M059J (cell line): ENCODE data around the gene TLN1. TPM values are rescaled to one million over a fixed set of nuclear protein-coding genes. Genes with fewer than 3 reads are reported as not detected.
A peak's percentile ranks its signal among the peaks of the same experiment; 100 is the strongest.

ENCODE experiments used
- DNase-seq: peaks from one replicate; pipeline ENCODE4 v3.0.0-alpha.2; 2012; ENCODE audit warnings: low read depth
- total RNA-seq: library from RNA; depleted of rRNA; stranded (reverse); fragments of >200 nt; shearing (Covaris generic); gene quantifications from 2 replicates; pipeline ENCODE4 v1.2.3, GENCODE V29; 2014

TLN1 gene
- total RNA-seq, 1 experiment from 2014 or later, result 215 TPM

GRCh38 chr9:35755071-35755470 is 23.1 kb upstream of the TLN1 start:
- no peak for DNase-seq

GRCh38 chr9:35754264-35754663 is 22.3 kb upstream of the TLN1 start, which contains the start of gene MSMP:
Gene MSMP (minus strand): TSS chr9:35754276. CDS start chr9:35754129, 147 bp downstream.
- no peak for DNase-seq

- DNase-seq, result no peak
These were observed 21.5 kb upstream of the TLN1 start for GRCh38 chr9:35753466-35753865.

- DNase-seq, result no peak
These were observed 18.2 kb upstream of the TLN1 start for GRCh38 chr9:35750256-35750531.

- DNase-seq, result peak; percentile 46
These were observed 17.7 kb upstream of the TLN1 start for GRCh38 chr9:35749515-35750255.

- DNase-seq, result peak; percentile 84
These were observed 17.0 kb upstream of the TLN1 start, which contains the start of the genes GBA2 and RGP1 for GRCh38 chr9:35748858-35749514. Gene GBA2 (minus strand): TSS chr9:35749228. CDS start chr9:35748704, 524 bp downstream. Gene RGP1 (plus strand): TSS chr9:35749287. CDS start chr9:35749756, 469 bp downstream.

- peak; percentile 33 for DNase-seq
These were observed 16.4 kb upstream of the TLN1 start for GRCh38 chr9:35748242-35748857.

GRCh38 chr9:35746583-35746982 is 14.6 kb upstream of the TLN1 start:
- peak; percentile 29 for DNase-seq

GRCh38 chr9:35745569-35745968 is 13.6 kb upstream of the TLN1 start:
- no peak for DNase-seq

GRCh38 chr9:35743880-35744518 is 12.0 kb upstream of the TLN1 start:
- no peak for DNase-seq

- DNase-seq, result no peak
These were observed 11.5 kb upstream of the TLN1 start for GRCh38 chr9:35743452-35743851.

GRCh38 chr9:35741740-35742139 is 9.7 kb upstream of the TLN1 start:
- DNase-seq, result no peak

- no peak for DNase-seq
These were observed 8.2 kb upstream of the TLN1 start for GRCh38 chr9:35740243-35740642.

- no peak for DNase-seq
These were observed 6.9 kb upstream of the TLN1 start for GRCh38 chr9:35738924-35739323.

GRCh38 chr9:35738186-35738585 is 6.2 kb upstream of the TLN1 start:
- DNase-seq, result no peak

GRCh38 chr9:35737143-35737542 is 5.1 kb upstream of the TLN1 start:
- DNase-seq, result no peak

GRCh38 chr9:35736201-35736633 is 4.2 kb upstream of the TLN1 start:
- peak; percentile 84 for DNase-seq

GRCh38 chr9:35734096-35734495 is 2.1 kb upstream of the TLN1 start:
- DNase-seq, result no peak

GRCh38 chr9:35732800-35733541 is 976 bp upstream of the TLN1 start:
- peak; percentile 86 for DNase-seq

GRCh38 chr9:35731415-35732184 is 395 bp downstream of the TLN1 start:
- DNase-seq, result no peak

GRCh38 chr9:35730486-35730854 is 1.5 kb downstream of the TLN1 start:
- no peak for DNase-seq
